Keratinocyte (primary cell): ENCODE measurements around the gene KCNK18. TPM values are rescaled to one million over a fixed set of nuclear protein-coding genes. Genes with fewer than 3 reads are reported as not detected.

Experiments
- DNase-seq: peaks from one replicate; pipeline ENCODE4 v3.0.0-alpha.2; 2011; ENCODE audit warnings: low read depth, missing footprints, low spot score
- FAIRE-seq: peaks from 2 replicates; lab custom pipeline; 2011; peaks lifted over from hg19 to GRCh38; lab: Jason Lieb, UNC
- H2AFZ ChIP-seq: 2 replicates; pipeline ENCODE4 v1.6.0; 2012; ENCODE audit warnings: low read length, control low read depth, inconsistent platforms; ENCODE audit not compliant: control insufficient read depth
- H3K27ac ChIP-seq: 2 replicates; pipeline ENCODE4 v1.5.1; 2011; ENCODE audit warnings: low read length; ENCODE audit not compliant: control insufficient read depth, insufficient read depth
- H3K27me3 ChIP-seq: 3 replicates; pipeline ENCODE4 v1.6.0; 2011; ENCODE audit warnings: low read length; ENCODE audit not compliant: control insufficient read depth, insufficient read depth; ENCODE audit errors: extremely low read depth
- H3K36me3 ChIP-seq, 2 experiments: 2 replicates in 1 of 2; 3 replicates in 1 of 2; pipeline ENCODE4 v1.5.1; 2011; ENCODE audit warnings: low read length in 2 of 2, mild to moderate bottlenecking in 1 of 2; ENCODE audit not compliant: control insufficient read depth in 2 of 2, insufficient read depth in 2 of 2; ENCODE audit errors: extremely low read depth in 1 of 2
- H3K4me1 ChIP-seq: 3 replicates; pipeline ENCODE4 v1.5.1; 2011; ENCODE audit warnings: low read length; ENCODE audit not compliant: control insufficient read depth, insufficient read depth; ENCODE audit errors: extremely low read depth
- H3K4me2 ChIP-seq: 3 replicates; pipeline ENCODE4 v1.6.0; 2011; ENCODE audit warnings: low read depth, low read length; ENCODE audit not compliant: control insufficient read depth, insufficient read depth; ENCODE audit errors: extremely low read depth
- H3K4me3 ChIP-seq, 3 experiments: fragments of 200-600 bp in 1 of 3; sonication (generic) in 1 of 3; 2 replicates in 2 of 3; 3 replicates in 1 of 3; pipeline ENCODE4 v1.5.1; 2011 to 2016; ENCODE audit warnings: low read length in 3 of 3, mild to moderate bottlenecking in 3 of 3, control low read depth in 2 of 3, inconsistent platforms in 1 of 3, low read depth in 1 of 3, mixed read lengths in 1 of 3, mixed run types in 1 of 3, moderate library complexity in 1 of 3; ENCODE audit not compliant: control insufficient read depth in 2 of 3, insufficient read depth in 2 of 3; ENCODE audit errors: extremely low read depth in 1 of 3
- H3K79me2 ChIP-seq: 2 replicates; pipeline ENCODE4 v1.6.0; 2012; ENCODE audit warnings: low read length; ENCODE audit not compliant: control insufficient read depth, insufficient read depth
- H3K9ac ChIP-seq: 3 replicates; pipeline ENCODE4 v1.6.0; 2011; ENCODE audit warnings: low read length; ENCODE audit not compliant: control insufficient read depth, insufficient read depth; ENCODE audit errors: extremely low read depth
- H3K9me1 ChIP-seq: 3 replicates; pipeline ENCODE4 v1.6.0; 2011; ENCODE audit warnings: low read length; ENCODE audit not compliant: control insufficient read depth, insufficient read depth; ENCODE audit errors: extremely low read depth
- H3K9me3 ChIP-seq: 2 replicates; pipeline ENCODE4 v1.5.1; 2012; ENCODE audit warnings: low read depth, low read length; ENCODE audit not compliant: control insufficient read depth
- H4K20me1 ChIP-seq: 3 replicates; pipeline ENCODE4 v1.6.0; 2011; ENCODE audit warnings: low read length; ENCODE audit not compliant: control insufficient read depth, insufficient read depth; ENCODE audit errors: extremely low read depth
- CTCF ChIP-seq, 3 experiments: IDR thresholded peaks in 1 of 3; conservative IDR thresholded peaks in 1 of 3; optimal IDR thresholded peaks in 1 of 3; 2 replicates in 2 of 3; 3 replicates in 1 of 3; pipeline versions ENCODE3 to v1.5.1; 2011; ENCODE audit warnings: low read length in 3 of 3, mild to moderate bottlenecking in 3 of 3, moderate library complexity in 2 of 3, control low read depth in 1 of 3, inconsistent platforms in 1 of 3; ENCODE audit not compliant: insufficient read depth in 2 of 3; ENCODE audit errors: extremely low read depth in 1 of 3
- EZH2 ChIP-seq: IDR thresholded peaks from one replicate; pipeline ENCODE4 v1.6.1; 2012; ENCODE audit warnings: inconsistent platforms, mild to moderate bottlenecking, low read length, moderate library complexity
- dilution Hi-C: fragments of 300-500 bp; cut with MboI; formaldehyde crosslinking; loops from one replicate; pipeline ENCODE4 v1.7.0; 2020; ENCODE audit warnings: low sequenced_read_pairs; ENCODE audit not compliant: extremely low pct_ligation_motif_present
- polyA plus RNA-seq, 5 experiments: library from polyadenylated mRNA; depleted of rRNA in 3 of 5; stranded (reverse) in 3 of 5; stranded (forward) in 1 of 5; unstranded in 1 of 5; fragments of >200 nt; gene quantifications; 1 replicate in 1 of 5; 2 replicates in 3 of 5; 3 replicates in 1 of 5; pipeline versions ENCODE4 v1.2.1 to v1.2.3, GENCODE V29; 2011 to 2012; ENCODE audit warnings: missing spikeins in 2 of 5, low read depth in 1 of 5, low replicate concordance in 1 of 5

The KCNK18 gene
- polyA plus RNA-seq, 1 donor (not counting 4 experiments of a cell fraction or from before 2014, with no cell fraction given): not detected

GRCh38 chr10:117204316-117204715 lies 7.0 kb downstream of the KCNK18 start:
- H3K4me3 ChIP-seq: no peak overlapping the region
- H3K9me1 ChIP-seq: no peaks in the 10 kb centered on the region
- no peak overlapping the region for H3K4me2 ChIP-seq
- no peaks in the 10 kb centered on the region for H3K79me2 ChIP-seq
- FAIRE-seq (no peak), DNase-seq (no peak)
- no peaks in the 10 kb centered on the region for H4K20me1 ChIP-seq
- H3K9me3 ChIP-seq: no peaks in the 10 kb centered on the region
- no peak overlapping the region for H3K27ac ChIP-seq
- peaks cover 5% of the 10 kb centered on the region for H3K27me3 ChIP-seq
- no peaks in the 10 kb centered on the region for H3K36me3 ChIP-seq
- no peak overlapping the region for H3K9ac ChIP-seq
- H3K4me1 ChIP-seq: no peaks in the 10 kb centered on the region
- dilution Hi-C loops: no loop called here
- TF ChIP-seq EZH2: no peak
- no peak for TF ChIP-seq CTCF (optimal IDR thresholded peaks at IDR 0.05 in 1 of 3, IDR thresholded peaks at IDR 0.05 in 1 of 3, conservative IDR thresholded peaks at IDR 0.05 in 1 of 3; ENCODE audit: extremely low read depth in 1 of 3, insufficient read depth in 2 of 3, low read length in 3 of 3)
- no peak overlapping the region for H2AFZ ChIP-seq

GRCh38 chr10:117212176-117212575 lies 14.9 kb downstream of the KCNK18 start:
- Histone ChIP-seq H3K4me2 (no peak overlapping the region), H3K36me3 (no peaks in the 10 kb centered on the region), H4K20me1 (no peaks in the 10 kb centered on the region), H3K9me1 (no peaks in the 10 kb centered on the region), H2AFZ (no peak overlapping the region), H3K9me3 (no peaks in the 10 kb centered on the region), H3K4me1 (peaks cover 6% of the 10 kb centered on the region), H3K9ac (no peak overlapping the region), H3K27ac (no peak overlapping the region), H3K4me3 (no peak overlapping the region), H3K79me2 (no peaks in the 10 kb centered on the region), H3K27me3 (peaks cover 42% of the 10 kb centered on the region)
- TF ChIP-seq CTCF (optimal IDR thresholded peaks at IDR 0.05 in 1 of 3, IDR thresholded peaks at IDR 0.05 in 1 of 3, conservative IDR thresholded peaks at IDR 0.05 in 1 of 3; ENCODE audit: extremely low read depth in 1 of 3, insufficient read depth in 2 of 3, low read length in 3 of 3) (no peak), EZH2 (no peak)
- DNase-seq (no peak), FAIRE-seq (no peak)
- dilution Hi-C loops: no loop called here
